ENCODE measurements around the gene SPATS2.

The SPATS2 gene

GRCh38 chr12:49340095-49340870 is 27.0 kb upstream of the SPATS2 start:
- H3K9me3 ChIP-seq (ENCODE audit: insufficient read depth, low read length), result no peaks in the 10 kb centered on the region
- H3K79me2 ChIP-seq (ENCODE audit: insufficient read depth, low read length), result no peaks in the 10 kb centered on the region
- no peak overlapping the region for H3K27ac ChIP-seq (ENCODE audit: low read depth, low read length)
- H3K9me2 ChIP-seq (replicated peaks; ENCODE audit: insufficient read depth, low read length), result no peaks in the 10 kb centered on the region
- H3F3A ChIP-seq (ENCODE audit: insufficient read depth), result no peaks in the 10 kb centered on the region; the same call in 1 of the 2 replicates
- H3K9ac ChIP-seq (ENCODE audit: low read length), result no peak overlapping the region
- H3K4me3 ChIP-seq (ENCODE audit: insufficient read depth, low read length, poor library complexity, severe bottlenecking), result no peak overlapping the region
- no peaks in the 10 kb centered on the region for H4K20me1 ChIP-seq (ENCODE audit: low read depth, low read length)
- TF ChIP-seq CTCF (IDR thresholded peaks at IDR 0.05; ENCODE audit: insufficient read depth, low read length, poor library complexity, severe bottlenecking) (no peak), EZH2phosphoT487 (conservative IDR thresholded peaks at IDR 0.05; ENCODE audit: low read length) (no peak)
- no peaks in the 10 kb centered on the region for H3K27me3 ChIP-seq (ENCODE audit: low read length)
- H3K4me2 ChIP-seq (ENCODE audit: low read depth, low read length, poor library complexity, severe bottlenecking), result no peak overlapping the region
- H2AFZ ChIP-seq (ENCODE audit: low read depth, low read length, severe bottlenecking), result no peak overlapping the region
- H3K36me3 ChIP-seq (ENCODE audit: low read length), result no peaks in the 10 kb centered on the region

DNA sequence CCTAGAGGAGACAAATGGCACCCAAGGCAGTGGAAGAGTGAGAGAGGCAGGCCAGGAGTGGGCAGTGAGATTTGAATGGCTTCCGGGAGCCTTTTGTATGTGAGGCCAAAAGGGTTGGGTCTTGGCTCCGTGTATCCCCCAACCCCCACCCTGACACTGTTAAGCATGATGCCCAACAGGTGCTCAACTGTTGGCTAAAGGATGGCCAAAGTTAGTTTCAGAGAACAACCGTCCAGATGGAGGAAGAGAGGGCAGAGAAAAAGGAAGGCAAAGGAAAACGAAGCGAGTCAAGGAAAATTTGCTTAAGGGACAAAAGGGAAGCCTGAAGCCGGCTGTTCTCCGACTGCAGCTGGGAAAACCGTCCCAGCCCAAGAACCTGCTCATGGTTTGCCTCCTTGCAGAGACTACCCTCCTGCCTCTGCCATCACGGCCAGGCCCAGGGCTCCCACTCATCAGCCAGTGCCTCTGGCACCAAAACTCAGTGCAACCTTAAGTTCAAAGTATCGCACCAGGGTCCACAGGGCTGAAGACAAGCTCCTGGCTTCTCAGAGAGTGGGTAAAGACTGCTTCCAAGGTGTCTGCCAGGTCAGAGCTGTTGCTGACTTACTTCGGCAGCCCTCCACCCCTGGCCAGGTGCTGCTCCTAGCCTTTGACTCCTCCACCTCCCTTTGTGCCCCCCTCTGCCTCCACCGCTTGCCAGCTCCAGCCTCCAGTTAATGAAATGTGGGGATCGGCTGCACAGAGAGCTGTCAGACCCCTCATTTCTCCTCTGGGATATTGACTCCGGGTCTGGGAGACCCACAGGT is 26.1 kb upstream of the SPATS2 start:
- H3K9me2 ChIP-seq (replicated peaks; ENCODE audit: insufficient read depth, low read length), result no peaks in the 10 kb centered on the region
- H4K20me1 ChIP-seq (ENCODE audit: low read depth, low read length), result no peaks in the 10 kb centered on the region
- H3K27ac ChIP-seq (ENCODE audit: low read depth, low read length), result no peak overlapping the region
- H3K4me3 ChIP-seq (ENCODE audit: insufficient read depth, low read length, poor library complexity, severe bottlenecking), result no peak overlapping the region
- H3K4me2 ChIP-seq (ENCODE audit: low read depth, low read length, poor library complexity, severe bottlenecking), result no peak overlapping the region
- no peaks in the 10 kb centered on the region; the same call in 1 of the 2 replicates for H3F3A ChIP-seq (ENCODE audit: insufficient read depth)
- no peak overlapping the region for H3K9ac ChIP-seq (ENCODE audit: low read length)
- no peaks in the 10 kb centered on the region for H3K9me3 ChIP-seq (ENCODE audit: insufficient read depth, low read length)
- TF ChIP-seq EZH2phosphoT487 (conservative IDR thresholded peaks at IDR 0.05; ENCODE audit: low read length) (no peak), CTCF (IDR thresholded peaks at IDR 0.05; ENCODE audit: insufficient read depth, low read length, poor library complexity, severe bottlenecking) (no peak)
- H3K27me3 ChIP-seq (ENCODE audit: low read length), result no peaks in the 10 kb centered on the region
- no peaks in the 10 kb centered on the region for H3K36me3 ChIP-seq (ENCODE audit: low read length)
- no peak overlapping the region for H2AFZ ChIP-seq (ENCODE audit: low read depth, low read length, severe bottlenecking)
- no peaks in the 10 kb centered on the region for H3K79me2 ChIP-seq (ENCODE audit: insufficient read depth, low read length)

DNA sequence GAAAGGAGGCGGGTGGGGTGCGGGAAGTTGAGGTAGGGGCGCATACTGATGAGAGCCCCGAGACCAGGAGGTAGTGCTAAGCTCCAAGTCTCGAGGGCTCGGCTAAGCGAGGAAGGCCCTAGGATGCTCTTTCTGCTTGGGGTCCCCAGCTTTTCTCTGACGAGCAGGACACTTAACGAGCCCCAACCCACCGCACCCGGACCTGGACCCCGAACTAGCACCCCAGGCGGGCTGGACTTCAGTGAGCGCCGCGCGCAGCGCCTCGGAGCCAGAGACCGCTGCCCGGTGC is 25.5 kb upstream of the SPATS2 start:
- Histone ChIP-seq H3K9me3 (ENCODE audit: insufficient read depth, low read length) (no peaks in the 10 kb centered on the region), H3K36me3 (ENCODE audit: low read length) (no peaks in the 10 kb centered on the region), H3K79me2 (ENCODE audit: insufficient read depth, low read length) (no peaks in the 10 kb centered on the region), H3K4me3 (ENCODE audit: insufficient read depth, low read length, poor library complexity, severe bottlenecking) (no peak overlapping the region), H3F3A (ENCODE audit: insufficient read depth) (no peaks in the 10 kb centered on the region; the same call in 1 of the 2 replicates), H3K27ac (ENCODE audit: low read depth, low read length) (no peak overlapping the region), H4K20me1 (ENCODE audit: low read depth, low read length) (no peaks in the 10 kb centered on the region), H3K9me2 (replicated peaks; ENCODE audit: insufficient read depth, low read length) (no peaks in the 10 kb centered on the region), H3K9ac (ENCODE audit: low read length) (no peak overlapping the region), H3K27me3 (ENCODE audit: low read length) (no peaks in the 10 kb centered on the region), H2AFZ (ENCODE audit: low read depth, low read length, severe bottlenecking) (no peak overlapping the region), H3K4me2 (ENCODE audit: low read depth, low read length, poor library complexity, severe bottlenecking) (no peak overlapping the region)
- TF ChIP-seq CTCF (IDR thresholded peaks at IDR 0.05; ENCODE audit: insufficient read depth, low read length, poor library complexity, severe bottlenecking), result no peak
- no peak for TF ChIP-seq EZH2phosphoT487 (conservative IDR thresholded peaks at IDR 0.05; ENCODE audit: low read length)

Measured in SU-DHL-6 (cell line).